GM19035 (cell line): ENCODE data around the gene WFDC1.

ENCODE experiments used
- ATAC-seq: cut with Tn5 transposase; IDR thresholded peaks from one replicate; pipeline ENCODE4 v1.9.1; 2021; ENCODE audit not compliant: unreplicated experiment

Gene WFDC1, protein sequence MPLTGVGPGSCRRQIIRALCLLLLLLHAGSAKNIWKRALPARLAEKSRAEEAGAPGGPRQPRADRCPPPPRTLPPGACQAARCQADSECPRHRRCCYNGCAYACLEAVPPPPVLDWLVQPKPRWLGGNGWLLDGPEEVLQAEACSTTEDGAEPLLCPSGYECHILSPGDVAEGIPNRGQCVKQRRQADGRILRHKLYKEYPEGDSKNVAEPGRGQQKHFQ

DNA sequence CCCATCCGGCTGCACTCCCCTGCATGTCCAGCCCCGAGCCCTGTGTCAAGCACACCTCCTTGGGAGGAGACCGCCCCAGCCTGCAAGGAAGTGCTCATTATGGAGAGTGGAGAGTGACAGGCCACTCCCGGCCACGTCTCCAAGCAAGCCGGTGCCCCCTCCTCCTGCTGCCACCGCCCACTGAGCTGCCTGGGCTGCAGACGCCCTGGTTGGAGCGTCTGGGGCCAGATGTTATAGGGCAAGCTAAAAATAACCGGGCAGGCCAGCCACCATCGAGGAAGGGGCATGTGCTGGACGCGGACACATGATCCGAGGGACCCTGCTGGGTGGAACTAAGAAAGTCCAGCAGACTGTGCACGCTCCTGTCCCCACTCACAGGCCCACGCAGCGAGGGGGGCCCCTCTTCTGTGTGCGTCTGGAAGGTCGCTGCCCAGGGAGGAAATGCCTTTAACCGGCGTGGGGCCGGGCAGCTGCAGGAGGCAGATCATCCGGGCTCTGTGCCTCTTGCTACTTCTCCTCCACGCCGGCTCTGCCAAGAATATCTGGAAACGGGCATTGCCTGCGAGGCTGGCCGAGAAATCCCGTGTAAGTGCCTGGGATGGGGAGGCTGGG, at the start of gene WFDC1:
TSS of gene WFDC1 (plus strand) at position 348 of the 612 bp plus-strand sequence. CDS start at position 442, 94 bp downstream.
- ATAC-seq = no peak

- no peak for ATAC-seq
Observed at GRCh38 chr16:84245956-84246678, 48.6 kb upstream of the WFDC1 start.

DNA sequence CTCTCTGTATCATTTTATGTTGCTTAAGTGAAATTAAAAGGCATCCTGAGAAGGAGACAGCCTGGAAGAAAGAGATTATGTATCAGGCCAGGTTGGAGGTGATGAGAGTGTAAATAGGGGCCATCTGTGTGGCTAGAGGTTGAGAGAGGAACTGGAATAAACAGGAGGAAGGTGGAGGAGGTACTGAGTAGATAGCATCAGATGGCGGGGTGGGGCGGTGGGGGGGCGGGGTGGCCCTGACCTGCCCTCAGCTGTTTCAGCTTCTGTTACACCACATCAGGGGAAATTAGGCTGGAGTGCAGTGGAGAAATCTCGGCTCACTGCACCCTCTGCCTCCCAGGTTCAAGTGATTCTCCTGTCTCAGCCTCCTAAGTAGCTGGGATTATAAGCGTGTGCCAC, 48.0 kb upstream of the WFDC1 start:
- ATAC-seq = no peak

GRCh38 chr16:84247331-84247730, 47.3 kb upstream of the WFDC1 start:
- ATAC-seq = no peak

DNA sequence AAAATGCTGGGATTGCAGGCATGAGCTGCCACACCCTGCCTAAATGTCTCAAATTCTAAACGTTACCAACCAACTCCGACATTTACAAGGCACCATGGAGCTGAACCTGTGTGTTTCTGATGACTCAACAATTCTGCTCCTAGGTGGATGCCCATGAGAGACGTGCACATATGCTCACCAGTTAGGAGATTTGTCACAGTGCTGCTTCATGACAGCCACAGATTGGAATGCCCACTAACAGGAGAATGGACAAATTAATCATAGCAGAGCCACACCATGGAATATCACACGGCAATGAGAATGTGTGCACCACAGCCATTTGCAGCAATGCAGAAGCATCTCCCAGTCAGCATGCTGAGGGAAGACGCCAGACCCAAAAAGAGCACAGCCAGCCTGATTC, 46.8 kb upstream of the WFDC1 start:
- ATAC-seq = no peak

DNA sequence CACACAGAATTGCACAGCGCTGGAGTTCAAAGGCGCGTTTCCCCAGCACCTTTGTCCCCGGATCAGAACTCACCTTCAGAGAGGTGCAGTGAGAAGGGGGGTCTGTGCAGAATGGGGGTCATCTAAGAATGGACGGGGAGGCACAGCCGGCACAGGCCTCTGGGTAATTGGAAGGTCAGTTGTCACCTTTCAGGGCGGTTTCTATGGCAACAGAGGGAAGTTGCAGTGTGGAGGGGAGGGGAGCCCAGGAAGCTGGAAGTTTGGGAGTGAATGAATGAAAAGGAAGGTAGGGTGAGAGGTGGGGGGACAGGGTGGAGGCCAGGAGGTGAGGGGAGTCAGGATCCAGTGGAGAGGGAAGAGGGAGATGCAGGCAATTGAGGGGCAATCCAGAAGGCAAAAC, 42.5 kb upstream of the WFDC1 start:
- no peak for ATAC-seq

GRCh38 chr16:84253173-84253572, 41.5 kb upstream of the WFDC1 start:
- ATAC-seq = no peak

- ATAC-seq = no peak
Observed at GRCh38 chr16:84254062-84254461, 40.6 kb upstream of the WFDC1 start.

- no peak for ATAC-seq
Observed at GRCh38 chr16:84255050-84255810, 39.4 kb upstream of the WFDC1 start.

- ATAC-seq = no peak
Observed at GRCh38 chr16:84258266-84258665, 36.4 kb upstream of the WFDC1 start.

GRCh38 chr16:84259691-84260090, 35.0 kb upstream of the WFDC1 start:
- no peak for ATAC-seq

DNA sequence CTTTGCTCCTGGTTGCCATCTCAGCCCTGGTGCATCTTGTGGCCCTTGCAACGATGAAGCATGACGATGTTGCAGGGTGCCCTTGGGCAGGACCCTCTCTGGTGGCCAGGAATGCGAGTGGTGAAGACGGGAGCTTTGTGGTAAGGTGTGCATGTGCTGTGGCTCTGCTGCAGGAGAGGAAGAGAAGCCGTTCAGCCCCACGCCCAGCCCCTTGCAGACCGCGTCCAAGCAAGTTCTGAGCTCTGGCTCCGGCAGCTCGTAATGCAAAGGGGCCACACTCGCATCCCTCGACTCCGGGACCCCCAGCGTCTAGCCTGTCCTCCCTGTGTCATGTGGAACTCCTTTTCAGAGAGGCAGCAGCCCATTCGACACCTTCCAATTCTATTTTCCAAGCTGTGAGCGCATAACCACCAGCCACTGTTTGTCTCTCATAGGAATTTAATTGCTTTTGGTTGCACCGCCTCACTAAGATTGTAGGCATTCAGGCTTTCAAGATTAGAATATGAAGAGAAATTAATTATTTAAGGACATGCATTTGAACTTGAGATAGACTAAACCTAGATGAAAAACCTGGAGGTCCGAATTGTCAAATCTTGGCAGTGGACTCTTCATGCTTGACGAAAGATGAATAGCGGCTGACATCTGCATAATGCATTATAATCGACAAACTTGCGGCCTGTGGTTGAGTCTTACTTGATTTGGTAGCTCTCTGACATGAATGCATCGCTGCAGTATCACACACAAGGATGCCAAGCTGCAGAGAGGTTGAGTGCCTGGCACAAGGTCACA, 33.7 kb upstream of the WFDC1 start:
- ATAC-seq = no peak

- no peak for ATAC-seq
Observed at GRCh38 chr16:84262031-84262430, 32.6 kb upstream of the WFDC1 start.

- no peak for ATAC-seq
Observed at GRCh38 chr16:84262939-84263338, 31.7 kb upstream of the WFDC1 start.

DNA sequence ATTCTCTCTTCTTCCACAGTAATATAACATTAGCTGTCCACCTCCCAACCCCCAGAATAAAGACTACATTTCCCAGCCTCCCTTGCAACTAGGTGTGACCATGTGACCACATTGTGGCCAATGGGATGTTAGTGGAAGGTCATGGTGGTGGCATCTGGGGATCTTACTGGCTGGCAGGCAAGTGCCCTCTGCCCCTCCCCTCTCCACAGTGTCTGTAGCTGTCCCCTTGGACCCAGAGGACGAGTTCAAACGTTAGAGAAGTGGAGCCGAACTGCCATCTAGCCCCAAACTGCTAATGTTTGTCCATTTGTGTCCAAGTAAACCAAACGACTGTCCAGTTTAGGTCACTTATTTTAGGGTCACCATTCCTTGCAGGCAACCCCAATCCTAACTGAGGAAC, 28.2 kb upstream of the WFDC1 start:
- ATAC-seq = no peak

- no peak for ATAC-seq
Observed at GRCh38 chr16:84267380-84267779, 27.3 kb upstream of the WFDC1 start.

GRCh38 chr16:84268291-84269040, 26.2 kb upstream of the WFDC1 start:
- no peak for ATAC-seq

- ATAC-seq = no peak
Observed at GRCh38 chr16:84270071-84270470, 24.6 kb upstream of the WFDC1 start.

GRCh38 chr16:84270531-84270930, 24.1 kb upstream of the WFDC1 start:
- no peak for ATAC-seq

- ATAC-seq = no peak
Observed at GRCh38 chr16:84271037-84271436, 23.6 kb upstream of the WFDC1 start.
